SK-N-SH treated with all-trans-retinoic acid at 6 μM for 48 hours (cell line): ENCODE results near the gene ZBTB49.

Experiments used
- ATAC-seq: fragments of 200-7000 bp; cut with Tn5 transposase; 3 replicates; pipeline ENCODE4 v1.9.1; 2020; ENCODE audit warnings: mild to moderate bottlenecking, moderate library complexity
- ARNTL ChIP-seq: fragments of 450-650 bp; formaldehyde crosslinking; IDR thresholded peaks from 2 replicates; pipeline ENCODE4 v1.5.0; 2020; ENCODE audit warnings: low read depth, mild to moderate bottlenecking, moderate library complexity, borderline replicate concordance
- BACH2 ChIP-seq: fragments of 250-450 bp; sonication (Bioruptor Pico); IDR thresholded peaks from 2 replicates; pipeline ENCODE4 v1.9.0; 2021; ENCODE audit warnings: mild to moderate bottlenecking, borderline replicate concordance
- CREB5 ChIP-seq: fragments of 250-450 bp; sonication (Bioruptor Pico); IDR thresholded peaks from 2 replicates; pipeline ENCODE4 v1.5.1; 2020; ENCODE audit warnings: low read depth, mild to moderate bottlenecking, moderate library complexity
- CSDC2 ChIP-seq: fragments of 250-450 bp; sonication (Bioruptor Pico); IDR thresholded peaks from 2 replicates; pipeline ENCODE4 v1.5.0; 2020; ENCODE audit warnings: mild to moderate bottlenecking, moderate library complexity
- ESRRG ChIP-seq: fragments of 250-450 bp; sonication (Bioruptor Pico); IDR thresholded peaks from 2 replicates; pipeline ENCODE4 v1.6.1; 2021; ENCODE audit warnings: mild to moderate bottlenecking
- GLIS3 ChIP-seq: fragments of 250-450 bp; sonication (Bioruptor Pico); IDR thresholded peaks from 2 replicates; pipeline ENCODE4 v1.5.0; 2020; ENCODE audit warnings: mild to moderate bottlenecking, moderate library complexity
- ISL1 ChIP-seq: fragments of 250-450 bp; sonication (Bioruptor Pico); IDR thresholded peaks from 2 replicates; pipeline ENCODE4 v2.1.2; 2022; ENCODE audit warnings: mild to moderate bottlenecking, moderate library complexity
- OSR1 ChIP-seq: fragments of 250-450 bp; sonication (Bioruptor Pico); IDR thresholded peaks from 2 replicates; pipeline ENCODE4 v1.8.0; 2022; ENCODE audit warnings: moderate library complexity, mild to moderate bottlenecking, inconsistent platforms
- PPARA ChIP-seq: fragments of 250-450 bp; sonication (Bioruptor Pico); IDR thresholded peaks from 2 replicates; pipeline ENCODE4 v1.5.0; 2020; ENCODE audit warnings: mild to moderate bottlenecking, borderline replicate concordance
- RARB ChIP-seq: fragments of 250-450 bp; sonication (Bioruptor Pico); IDR thresholded peaks from 2 replicates; pipeline ENCODE4 v1.8.0; 2021; ENCODE audit warnings: mild to moderate bottlenecking, moderate library complexity
- SNAI2 ChIP-seq: fragments of 250-450 bp; sonication (Bioruptor Pico); IDR thresholded peaks from 2 replicates; pipeline ENCODE4 v1.5.0; 2020; ENCODE audit warnings: mild to moderate bottlenecking, moderate library complexity
- TCF4 ChIP-seq: fragments of 250-450 bp; sonication (Bioruptor Pico); IDR thresholded peaks from 2 replicates; pipeline ENCODE4 v1.8.0; 2021; ENCODE audit warnings: mild to moderate bottlenecking, moderate library complexity, borderline replicate concordance
- TOX ChIP-seq: fragments of 250-450 bp; sonication (Bioruptor Pico); IDR thresholded peaks from 2 replicates; pipeline ENCODE4 v1.8.0; 2021; ENCODE audit warnings: mild to moderate bottlenecking, moderate library complexity, borderline replicate concordance
- ZC3H10 ChIP-seq: fragments of 250-450 bp; sonication (Bioruptor Pico); IDR thresholded peaks from 2 replicates; pipeline ENCODE4 v1.5.1; 2021; ENCODE audit warnings: mild to moderate bottlenecking, moderate library complexity
- ZFP3 ChIP-seq: fragments of 250-450 bp; sonication (Bioruptor Pico); IDR thresholded peaks from 2 replicates; pipeline ENCODE4 v1.5.0; 2020; ENCODE audit warnings: mild to moderate bottlenecking, moderate library complexity
- ZFP30 ChIP-seq: fragments of 450-650 bp; formaldehyde crosslinking; IDR thresholded peaks from 2 replicates; pipeline ENCODE4 v1.5.0; 2022; ENCODE audit warnings: mild to moderate bottlenecking, moderate library complexity
- ZNF565 ChIP-seq: fragments of 450-650 bp; formaldehyde crosslinking; conservative IDR thresholded peaks from 2 replicates; pipeline ENCODE4 v1.5.0; 2020; ENCODE audit warnings: low read depth, mild to moderate bottlenecking, moderate library complexity
- ZNF8 ChIP-seq: fragments of 450-650 bp; formaldehyde crosslinking; IDR thresholded peaks from 2 replicates; pipeline ENCODE4 v1.5.0; 2020; ENCODE audit warnings: mild to moderate bottlenecking, moderate library complexity
- TF ChIP-seq, protein P1 (sequence below): fragments of 250-450 bp; sonication (Bioruptor Pico); IDR thresholded peaks from 2 replicates; pipeline ENCODE4 v1.5.0; 2020; ENCODE audit warnings: mild to moderate bottlenecking, moderate library complexity
- TF ChIP-seq, protein P2 (sequence below): fragments of 250-450 bp; sonication (Bioruptor Pico); IDR thresholded peaks from 2 replicates; pipeline ENCODE4 v1.8.0; 2020; ENCODE audit warnings: mild to moderate bottlenecking, moderate library complexity, borderline replicate concordance
- TF ChIP-seq, protein P3 (sequence below): fragments of 250-450 bp; sonication (Bioruptor Pico); IDR thresholded peaks from 2 replicates; pipeline ENCODE4 v1.8.0; 2021; ENCODE audit warnings: low read depth, mild to moderate bottlenecking, moderate library complexity, borderline replicate concordance
- TF ChIP-seq, protein P4 (sequence below): fragments of 250-450 bp; sonication (Bioruptor Pico); IDR thresholded peaks from 2 replicates; pipeline ENCODE4 v1.5.1; 2021; ENCODE audit warnings: mild to moderate bottlenecking, moderate library complexity

Gene ZBTB49

DNA sequence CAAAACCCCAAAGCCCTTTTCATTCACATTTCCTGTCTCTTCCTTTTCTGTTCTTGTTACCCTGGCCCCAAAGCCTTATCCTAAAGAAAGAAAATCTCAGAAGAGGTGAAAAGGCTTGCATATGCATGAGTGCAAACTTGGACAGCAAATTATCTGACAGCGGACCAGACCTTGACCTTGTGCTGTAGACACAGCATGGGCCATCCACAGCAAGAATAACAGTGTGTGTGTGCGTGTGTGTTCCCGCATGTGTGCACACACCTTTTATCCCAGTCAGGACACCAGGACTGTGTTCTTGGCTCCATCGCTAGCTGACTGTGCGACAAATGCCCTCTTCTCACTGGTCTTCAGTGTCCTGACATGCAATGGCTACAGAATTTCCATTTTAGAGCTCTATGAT lies 35.3 kb downstream of the ZBTB49 start:
- no peak for ATAC-seq
- TF ChIP-seq, protein P1, sequence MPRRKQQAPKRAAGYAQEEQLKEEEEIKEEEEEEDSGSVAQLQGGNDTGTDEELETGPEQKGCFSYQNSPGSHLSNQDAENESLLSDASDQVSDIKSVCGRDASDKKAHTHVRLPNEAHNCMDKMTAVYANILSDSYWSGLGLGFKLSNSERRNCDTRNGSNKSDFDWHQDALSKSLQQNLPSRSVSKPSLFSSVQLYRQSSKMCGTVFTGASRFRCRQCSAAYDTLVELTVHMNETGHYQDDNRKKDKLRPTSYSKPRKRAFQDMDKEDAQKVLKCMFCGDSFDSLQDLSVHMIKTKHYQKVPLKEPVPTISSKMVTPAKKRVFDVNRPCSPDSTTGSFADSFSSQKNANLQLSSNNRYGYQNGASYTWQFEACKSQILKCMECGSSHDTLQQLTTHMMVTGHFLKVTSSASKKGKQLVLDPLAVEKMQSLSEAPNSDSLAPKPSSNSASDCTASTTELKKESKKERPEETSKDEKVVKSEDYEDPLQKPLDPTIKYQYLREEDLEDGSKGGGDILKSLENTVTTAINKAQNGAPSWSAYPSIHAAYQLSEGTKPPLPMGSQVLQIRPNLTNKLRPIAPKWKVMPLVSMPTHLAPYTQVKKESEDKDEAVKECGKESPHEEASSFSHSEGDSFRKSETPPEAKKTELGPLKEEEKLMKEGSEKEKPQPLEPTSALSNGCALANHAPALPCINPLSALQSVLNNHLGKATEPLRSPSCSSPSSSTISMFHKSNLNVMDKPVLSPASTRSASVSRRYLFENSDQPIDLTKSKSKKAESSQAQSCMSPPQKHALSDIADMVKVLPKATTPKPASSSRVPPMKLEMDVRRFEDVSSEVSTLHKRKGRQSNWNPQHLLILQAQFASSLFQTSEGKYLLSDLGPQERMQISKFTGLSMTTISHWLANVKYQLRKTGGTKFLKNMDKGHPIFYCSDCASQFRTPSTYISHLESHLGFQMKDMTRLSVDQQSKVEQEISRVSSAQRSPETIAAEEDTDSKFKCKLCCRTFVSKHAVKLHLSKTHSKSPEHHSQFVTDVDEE: no peak
- TF ChIP-seq CREB5 (CRISPR knock-in tag): no peak
- TF ChIP-seq SNAI2 (CRISPR knock-in tag): no peak
- TF ChIP-seq RARB (CRISPR knock-in tag): no peak
- TF ChIP-seq GLIS3 (CRISPR knock-in tag): no peak
- TF ChIP-seq TCF4 (CRISPR knock-in tag): no peak
- TF ChIP-seq, protein P2, sequence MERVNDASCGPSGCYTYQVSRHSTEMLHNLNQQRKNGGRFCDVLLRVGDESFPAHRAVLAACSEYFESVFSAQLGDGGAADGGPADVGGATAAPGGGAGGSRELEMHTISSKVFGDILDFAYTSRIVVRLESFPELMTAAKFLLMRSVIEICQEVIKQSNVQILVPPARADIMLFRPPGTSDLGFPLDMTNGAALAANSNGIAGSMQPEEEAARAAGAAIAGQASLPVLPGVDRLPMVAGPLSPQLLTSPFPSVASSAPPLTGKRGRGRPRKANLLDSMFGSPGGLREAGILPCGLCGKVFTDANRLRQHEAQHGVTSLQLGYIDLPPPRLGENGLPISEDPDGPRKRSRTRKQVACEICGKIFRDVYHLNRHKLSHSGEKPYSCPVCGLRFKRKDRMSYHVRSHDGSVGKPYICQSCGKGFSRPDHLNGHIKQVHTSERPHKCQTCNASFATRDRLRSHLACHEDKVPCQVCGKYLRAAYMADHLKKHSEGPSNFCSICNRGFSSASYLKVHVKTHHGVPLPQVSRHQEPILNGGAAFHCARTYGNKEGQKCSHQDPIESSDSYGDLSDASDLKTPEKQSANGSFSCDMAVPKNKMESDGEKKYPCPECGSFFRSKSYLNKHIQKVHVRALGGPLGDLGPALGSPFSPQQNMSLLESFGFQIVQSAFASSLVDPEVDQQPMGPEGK (CRISPR knock-in tag): no peak
- no peak for TF ChIP-seq OSR1 (CRISPR knock-in tag)
- no peak for TF ChIP-seq ZNF565 (CRISPR knock-in tag)
- TF ChIP-seq, protein P3, sequence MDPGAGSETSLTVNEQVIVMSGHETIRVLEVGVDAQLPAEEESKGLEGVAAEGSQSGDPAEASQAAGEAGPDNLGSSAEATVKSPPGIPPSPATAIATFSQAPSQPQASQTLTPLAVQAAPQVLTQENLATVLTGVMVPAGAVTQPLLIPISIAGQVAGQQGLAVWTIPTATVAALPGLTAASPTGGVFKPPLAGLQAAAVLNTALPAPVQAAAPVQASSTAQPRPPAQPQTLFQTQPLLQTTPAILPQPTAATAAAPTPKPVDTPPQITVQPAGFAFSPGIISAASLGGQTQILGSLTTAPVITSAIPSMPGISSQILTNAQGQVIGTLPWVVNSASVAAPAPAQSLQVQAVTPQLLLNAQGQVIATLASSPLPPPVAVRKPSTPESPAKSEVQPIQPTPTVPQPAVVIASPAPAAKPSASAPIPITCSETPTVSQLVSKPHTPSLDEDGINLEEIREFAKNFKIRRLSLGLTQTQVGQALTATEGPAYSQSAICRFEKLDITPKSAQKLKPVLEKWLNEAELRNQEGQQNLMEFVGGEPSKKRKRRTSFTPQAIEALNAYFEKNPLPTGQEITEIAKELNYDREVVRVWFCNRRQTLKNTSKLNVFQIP (CRISPR knock-in tag): no peak
- no peak for TF ChIP-seq CSDC2 (CRISPR knock-in tag)
- no peak for TF ChIP-seq BACH2
- TF ChIP-seq ISL1 (CRISPR knock-in tag): no peak
- no peak for TF ChIP-seq ARNTL
- TF ChIP-seq, protein P4, sequence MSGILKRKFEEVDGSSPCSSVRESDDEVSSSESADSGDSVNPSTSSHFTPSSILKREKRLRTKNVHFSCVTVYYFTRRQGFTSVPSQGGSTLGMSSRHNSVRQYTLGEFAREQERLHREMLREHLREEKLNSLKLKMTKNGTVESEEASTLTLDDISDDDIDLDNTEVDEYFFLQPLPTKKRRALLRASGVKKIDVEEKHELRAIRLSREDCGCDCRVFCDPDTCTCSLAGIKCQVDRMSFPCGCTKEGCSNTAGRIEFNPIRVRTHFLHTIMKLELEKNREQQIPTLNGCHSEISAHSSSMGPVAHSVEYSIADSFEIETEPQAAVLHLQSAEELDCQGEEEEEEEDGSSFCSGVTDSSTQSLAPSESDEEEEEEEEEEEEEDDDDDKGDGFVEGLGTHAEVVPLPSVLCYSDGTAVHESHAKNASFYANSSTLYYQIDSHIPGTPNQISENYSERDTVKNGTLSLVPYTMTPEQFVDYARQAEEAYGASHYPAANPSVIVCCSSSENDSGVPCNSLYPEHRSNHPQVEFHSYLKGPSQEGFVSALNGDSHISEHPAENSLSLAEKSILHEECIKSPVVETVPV (CRISPR knock-in tag): no peak
- no peak for TF ChIP-seq ZNF8 (CRISPR knock-in tag)

DNA sequence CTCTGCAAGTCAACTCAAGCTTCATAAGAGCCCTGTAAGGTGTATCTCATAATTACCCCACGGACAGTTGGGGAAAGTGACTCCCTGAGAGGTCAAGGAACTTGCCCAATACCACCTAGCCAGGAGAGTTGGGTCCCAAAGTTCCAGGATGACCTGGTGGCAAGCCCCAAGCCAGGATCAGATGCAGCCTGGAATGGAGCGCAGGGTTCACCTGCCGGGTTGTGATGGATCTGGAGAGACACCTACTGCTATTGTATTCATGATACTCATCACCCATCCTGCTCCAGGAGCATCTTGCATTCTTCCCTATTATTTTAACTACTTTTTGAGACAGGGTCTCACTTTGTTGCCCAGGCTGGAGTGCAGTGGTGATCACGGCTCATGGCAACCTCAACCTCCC lies 36.1 kb downstream of the ZBTB49 start:
- no peak for ATAC-seq
- TF ChIP-seq ESRRG (CRISPR knock-in tag) (no peak), TOX (no peak), ZFP30 (CRISPR knock-in tag) (no peak), ZC3H10 (CRISPR knock-in tag) (no peak)
- TF ChIP-seq, protein P3 (CRISPR knock-in tag): no peak

GRCh38 chr4:4327652-4328121 lies 37.6 kb downstream of the ZBTB49 start:
- TF ChIP-seq OSR1 (CRISPR knock-in tag) (no peak), BACH2 (no peak), PPARA (no peak), ZFP3 (CRISPR knock-in tag) (no peak), ZFP30 (CRISPR knock-in tag) (no peak), CSDC2 (CRISPR knock-in tag) (no peak), ZC3H10 (CRISPR knock-in tag) (no peak)
- TF ChIP-seq, protein P4 (CRISPR knock-in tag): no peak
- TF ChIP-seq, all 23 proteins: peak for 0
- ATAC-seq: peak; percentile 51; the same call in 2 of the 3 replicates
